GM12875 (cell line): ENCODE results near the gene C19orf38.
A peak's percentile ranks its signal among the peaks of the same experiment; 100 is the strongest.

Experiments used
- H3K4me3 ChIP-seq: one replicate; pipeline ENCODE4 v1.5.1; 2011; ENCODE audit warnings: low read depth, low read length, control low read depth
- TF ChIP-seq, protein P1 (sequence below): IDR thresholded peaks from 2 replicates; pipeline ENCODE4 v1.5.1; 2011; ENCODE audit warnings: low read depth, mild to moderate bottlenecking, control low read depth, inconsistent platforms, low read length, moderate library complexity, borderline replicate concordance; ENCODE audit not compliant: insufficient read depth

C19orf38 gene

GRCh38 chr19:10826846-10827245 lies 21.4 kb upstream of the C19orf38 start:
- H3K4me3 ChIP-seq = no peak overlapping the region
- TF ChIP-seq, protein P1, sequence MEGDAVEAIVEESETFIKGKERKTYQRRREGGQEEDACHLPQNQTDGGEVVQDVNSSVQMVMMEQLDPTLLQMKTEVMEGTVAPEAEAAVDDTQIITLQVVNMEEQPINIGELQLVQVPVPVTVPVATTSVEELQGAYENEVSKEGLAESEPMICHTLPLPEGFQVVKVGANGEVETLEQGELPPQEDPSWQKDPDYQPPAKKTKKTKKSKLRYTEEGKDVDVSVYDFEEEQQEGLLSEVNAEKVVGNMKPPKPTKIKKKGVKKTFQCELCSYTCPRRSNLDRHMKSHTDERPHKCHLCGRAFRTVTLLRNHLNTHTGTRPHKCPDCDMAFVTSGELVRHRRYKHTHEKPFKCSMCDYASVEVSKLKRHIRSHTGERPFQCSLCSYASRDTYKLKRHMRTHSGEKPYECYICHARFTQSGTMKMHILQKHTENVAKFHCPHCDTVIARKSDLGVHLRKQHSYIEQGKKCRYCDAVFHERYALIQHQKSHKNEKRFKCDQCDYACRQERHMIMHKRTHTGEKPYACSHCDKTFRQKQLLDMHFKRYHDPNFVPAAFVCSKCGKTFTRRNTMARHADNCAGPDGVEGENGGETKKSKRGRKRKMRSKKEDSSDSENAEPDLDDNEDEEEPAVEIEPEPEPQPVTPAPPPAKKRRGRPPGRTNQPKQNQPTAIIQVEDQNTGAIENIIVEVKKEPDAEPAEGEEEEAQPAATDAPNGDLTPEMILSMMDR = no peak

DNA sequence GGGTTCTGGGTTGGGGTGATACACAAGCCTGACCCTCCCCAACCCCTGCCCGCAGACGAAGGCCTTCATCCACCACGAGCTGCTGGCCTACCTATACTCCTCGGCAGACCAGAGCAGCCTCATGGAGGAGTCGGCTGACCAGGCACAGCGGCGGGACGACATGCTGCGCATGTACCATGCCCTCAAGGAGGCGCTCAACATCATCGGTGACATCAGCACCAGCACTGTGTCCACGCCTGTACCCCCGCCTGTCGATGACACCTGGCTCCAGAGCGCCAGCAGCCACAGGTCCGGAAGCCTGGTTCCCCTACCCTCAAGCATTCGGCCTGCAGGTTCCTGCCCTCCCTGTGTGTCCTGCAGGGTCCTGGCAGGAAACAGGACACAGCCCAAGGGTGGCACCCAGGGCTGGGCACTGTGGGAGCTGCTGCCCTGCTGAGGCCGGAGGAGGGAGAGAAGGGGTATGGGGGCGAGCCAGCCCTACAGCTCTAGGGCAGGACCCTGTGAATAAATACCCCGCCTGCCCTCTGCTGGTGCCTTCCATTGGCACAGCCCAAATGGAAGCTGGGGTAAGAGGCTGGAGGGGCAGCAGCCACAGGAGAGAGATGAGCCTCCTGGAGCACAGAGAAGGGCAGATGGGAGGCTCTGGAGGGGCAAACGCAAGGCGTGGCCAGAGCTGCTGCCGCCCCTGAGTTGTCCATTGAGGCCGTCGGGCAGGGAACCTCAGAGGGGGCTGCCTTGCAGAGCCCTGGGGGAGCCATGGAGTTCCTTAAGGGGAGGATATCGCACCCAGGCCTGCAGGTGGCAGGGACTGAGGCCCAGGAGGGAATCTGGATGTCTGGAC lies 19.0 kb upstream of the C19orf38 start:
- TF ChIP-seq, protein P1 = peak; percentile 21; the same call in 1 of the 2 replicates
- no peak overlapping the region for H3K4me3 ChIP-seq

GRCh38 chr19:10829967-10830366 lies 18.2 kb upstream of the C19orf38 start:
- no peak overlapping the region for H3K4me3 ChIP-seq
- TF ChIP-seq, protein P1 = no peak

- no peak overlapping the region for H3K4me3 ChIP-seq
- TF ChIP-seq, protein P1 = no peak
Measured at GRCh38 chr19:10830370-10830769, 17.8 kb upstream of the C19orf38 start.

DNA sequence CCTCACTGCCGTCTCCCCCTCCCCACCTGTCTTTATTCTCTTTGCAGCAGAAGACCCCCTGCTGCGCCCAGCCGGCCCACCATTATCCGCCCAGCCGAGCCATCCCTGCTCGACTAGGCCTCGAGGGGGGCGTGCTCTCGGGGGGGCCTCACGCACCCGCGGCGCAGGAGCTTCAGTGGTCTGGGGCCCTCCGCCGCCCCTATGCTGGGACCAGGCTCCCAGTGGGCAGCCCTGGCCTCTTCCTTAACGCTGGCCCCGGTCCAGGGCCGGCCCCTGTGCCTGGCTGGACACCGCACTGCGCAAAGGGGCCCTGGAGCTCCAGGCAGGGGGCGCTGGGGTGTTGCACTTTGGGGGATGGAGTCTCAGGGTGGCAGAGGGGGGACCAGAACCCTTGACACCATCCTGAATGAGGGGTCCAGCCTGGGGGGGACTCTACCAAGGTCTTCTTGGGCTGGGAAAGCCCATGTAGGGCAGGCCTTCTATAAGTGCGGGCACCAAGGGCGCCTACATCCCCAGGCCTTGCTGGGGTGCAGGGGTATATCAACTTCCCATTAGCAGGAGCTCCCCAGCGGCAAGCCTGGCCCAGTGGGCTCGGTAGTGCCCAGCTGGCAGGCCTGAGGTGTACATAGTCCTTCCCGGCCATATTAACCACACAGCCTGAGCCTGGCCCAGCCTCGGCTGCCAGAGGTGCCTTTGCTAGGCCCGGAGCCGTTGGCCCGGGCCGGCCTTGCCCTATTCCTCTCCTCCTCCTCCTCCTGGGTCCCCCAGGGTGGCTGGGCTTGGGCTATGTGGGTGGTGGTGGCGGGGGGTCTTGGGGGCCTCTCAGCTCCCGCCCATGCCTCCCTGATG lies 17.1 kb upstream of the C19orf38 start:
- TF ChIP-seq, protein P1 = no peak
- H3K4me3 ChIP-seq = no peak overlapping the region

- H3K4me3 ChIP-seq = no peak overlapping the region
- TF ChIP-seq, protein P1 = no peak
Measured at GRCh38 chr19:10831987-10832938, 16.0 kb upstream of the C19orf38 start.
